GM12874 (cell line): Measurements from ENCODE around the gene SCCPDH.

ENCODE experiments used
- CTCF ChIP-seq: IDR thresholded peaks from 2 replicates; pipeline ENCODE4 v1.5.1; 2011; ENCODE audit warnings: low read depth, mild to moderate bottlenecking, control low read depth, low read length, moderate library complexity; ENCODE audit not compliant: insufficient read depth

The SCCPDH gene

GRCh38 chr1:246681900-246682895 lies 42.0 kb upstream of the SCCPDH start:
- TF ChIP-seq CTCF = no peak

DNA sequence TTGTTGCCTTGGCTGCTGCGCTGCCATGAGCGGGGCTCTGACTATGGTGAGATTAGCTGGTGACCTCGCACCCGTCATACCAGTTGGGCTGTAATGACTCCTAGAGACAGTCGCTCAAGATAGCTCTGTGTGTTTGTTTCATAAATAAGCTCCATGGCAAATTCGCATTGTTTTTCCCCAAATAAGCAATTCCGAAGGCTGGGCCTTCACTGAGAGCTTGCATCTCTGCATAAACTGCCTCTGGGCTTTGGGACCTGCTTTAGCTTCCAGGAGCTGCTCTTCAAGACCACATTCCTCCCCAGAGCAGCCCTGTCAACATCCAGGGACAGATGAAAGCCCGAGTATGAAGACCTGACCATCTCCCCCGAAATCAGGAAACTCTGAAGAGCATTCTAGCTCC lies 40.7 kb upstream of the SCCPDH start:
- TF ChIP-seq CTCF = no peak

DNA sequence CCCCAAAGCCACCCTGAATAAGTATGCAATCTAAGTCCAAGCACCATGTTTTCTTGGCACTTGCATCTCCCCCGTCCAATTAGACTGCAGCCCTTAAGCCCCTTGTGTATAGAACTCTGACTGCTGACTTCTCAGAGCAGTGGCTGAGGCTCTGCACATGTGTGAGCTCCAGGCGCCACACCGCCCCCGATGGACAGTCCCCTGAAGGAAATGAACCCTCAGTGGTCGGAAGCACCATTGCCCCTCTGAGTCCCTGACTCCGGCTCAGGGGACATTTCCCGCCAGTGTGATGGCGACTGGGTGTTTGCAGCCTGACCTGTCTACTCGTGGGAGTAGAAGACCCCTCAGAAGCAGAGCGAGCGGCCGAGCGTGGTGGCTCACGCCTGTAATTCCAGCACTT lies 37.2 kb upstream of the SCCPDH start:
- TF ChIP-seq CTCF = no peak

DNA sequence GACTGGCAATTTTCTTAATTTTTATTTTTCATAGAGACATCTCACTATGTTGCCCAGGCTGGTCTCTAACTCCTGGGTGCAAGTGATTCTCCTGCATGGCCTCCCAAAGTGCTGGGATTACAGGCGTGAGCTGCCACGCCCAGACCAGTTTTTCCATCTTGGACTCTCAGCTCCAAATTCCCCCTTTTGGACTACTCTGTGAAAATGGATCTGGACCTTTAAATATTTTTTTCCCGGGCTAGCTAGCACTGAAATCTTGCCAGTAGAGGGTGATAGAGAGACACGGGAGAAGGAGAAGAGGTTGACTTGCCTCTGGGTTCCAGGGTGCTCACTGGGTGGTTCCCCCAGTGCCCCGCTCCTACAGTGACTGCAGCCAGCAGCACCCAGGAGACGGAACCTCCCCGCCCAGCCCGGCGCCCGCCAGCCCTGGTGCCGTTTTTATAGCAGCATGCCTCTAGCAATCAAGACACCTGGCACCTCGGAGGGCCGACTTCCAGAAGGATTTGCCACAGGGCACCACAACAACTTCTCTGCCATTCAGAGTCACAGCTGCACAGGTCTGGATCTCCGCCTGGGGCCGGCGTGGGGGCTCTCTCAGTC lies 34.7 kb upstream of the SCCPDH start:
- TF ChIP-seq CTCF = peak; percentile 80

DNA sequence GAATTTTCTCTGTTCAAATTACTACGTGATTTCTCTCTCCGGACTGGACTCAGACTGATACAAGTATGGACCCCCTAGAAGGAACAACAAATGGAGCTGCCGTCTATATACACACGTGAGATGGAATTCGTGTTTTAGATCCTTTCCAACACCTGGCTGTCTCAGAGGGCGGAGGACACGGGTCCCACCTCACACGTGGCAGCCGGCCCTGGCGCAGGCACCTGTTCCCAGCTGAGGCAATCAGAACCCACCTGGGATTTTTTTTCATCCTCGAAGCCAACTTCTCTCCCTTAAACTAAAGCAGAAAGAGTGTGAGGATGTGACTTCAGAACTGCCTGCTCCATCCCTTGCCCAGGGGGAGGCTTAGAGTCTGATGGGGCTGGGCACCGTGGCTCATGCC lies 34.1 kb upstream of the SCCPDH start:
- no peak for TF ChIP-seq CTCF

DNA sequence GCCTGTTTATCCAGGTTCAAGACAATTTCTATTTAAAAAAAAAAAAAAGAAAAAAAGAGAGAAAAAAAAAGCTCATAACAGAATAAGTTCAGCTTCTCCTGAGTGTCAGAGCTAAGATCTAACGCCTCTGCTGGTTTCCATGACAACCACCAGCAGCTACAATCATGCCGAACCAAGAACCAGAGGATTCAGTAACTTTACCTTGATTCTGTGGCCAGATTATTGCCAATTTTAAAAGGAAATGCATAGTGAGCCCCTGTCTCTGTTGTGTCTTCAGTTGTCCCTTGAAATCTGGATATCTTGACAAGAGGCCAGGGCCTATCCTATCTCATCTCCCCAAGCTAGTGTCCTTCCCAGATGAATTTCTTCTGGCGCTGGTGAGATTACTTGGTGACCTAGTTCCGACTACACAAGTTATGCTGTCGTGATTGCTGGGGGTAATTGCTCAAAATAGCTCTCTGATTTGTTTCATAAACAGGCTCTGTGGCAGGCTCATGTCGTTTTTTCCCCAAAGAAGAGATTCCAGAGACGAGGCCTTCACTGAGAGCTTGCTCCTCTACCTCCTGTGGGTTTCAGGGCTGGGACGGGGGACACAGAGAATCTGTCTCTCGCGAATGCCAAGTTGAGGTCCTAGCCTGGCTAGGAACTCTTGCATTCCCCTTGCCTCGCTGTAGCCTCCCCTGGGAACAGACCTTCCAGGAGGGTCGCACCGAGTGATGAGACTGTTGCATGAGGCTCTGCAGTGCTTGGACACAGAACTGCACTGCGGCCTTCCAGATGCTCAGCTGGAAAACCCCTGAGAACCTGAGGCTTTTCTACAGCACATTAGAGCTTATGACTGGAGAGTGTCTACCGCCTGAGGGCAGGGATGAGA lies 32.4 kb upstream of the SCCPDH start:
- no peak for TF ChIP-seq CTCF

GRCh38 chr1:246695136-246695535 lies 29.1 kb upstream of the SCCPDH start:
- TF ChIP-seq CTCF = no peak
